DOHH2 (cell line): Measurements from ENCODE around the gene CCND3.

Experiments
- CTCF ChIP-seq: fragments of 200-600 bp; sonication (generic); IDR thresholded peaks from one replicate; pipeline ENCODE4 v1.5.1; 2014; ENCODE audit warnings: antibody characterized with exemption, mild to moderate bottlenecking, low read depth, low read length; ENCODE audit not compliant: poor library complexity, severe bottlenecking
- EZH2phosphoT487 ChIP-seq: fragments of 200-600 bp; sonication (generic); IDR thresholded peaks from 2 replicates; pipeline ENCODE4 v1.6.1; 2017; ENCODE audit warnings: borderline replicate concordance, mild to moderate bottlenecking, antibody characterized with exemption, low read length, moderate library complexity, mixed read lengths

- TF ChIP-seq CTCF (no peak), EZH2phosphoT487 (no peak)
Observed at GRCh38 chr6:41885930-41886329, 55.7 kb downstream of the CCND3 start.
